ENCODE results near the gene HLCS.

GRCh38 chr21:36936361-36937135 lies 29.9 kb downstream of the HLCS start:
- TF ChIP-seq POLR2AphosphoS5 (IDR thresholded peaks at IDR 0.05) (no peak), CTCF (IDR thresholded peaks at IDR 0.05) (no peak), POLR2A (IDR thresholded peaks at IDR 0.05) (no peak)

Measured in prostate gland (tissue), 2 donors.